Measurements from ENCODE around the gene RHBDD3. TPM values are rescaled to one million over a fixed set of nuclear protein-coding genes. Genes with fewer than 3 reads are reported as not detected.
"Not testable (repeated sequence)": the region's sequence is repeated elsewhere in the genome, so short reads cannot be mapped to it uniquely, and the experiment has no call there.

The RHBDD3 gene
- total RNA-seq, 2 experiments from 2014 or later = 27.5 to 30.1 TPM

DNA sequence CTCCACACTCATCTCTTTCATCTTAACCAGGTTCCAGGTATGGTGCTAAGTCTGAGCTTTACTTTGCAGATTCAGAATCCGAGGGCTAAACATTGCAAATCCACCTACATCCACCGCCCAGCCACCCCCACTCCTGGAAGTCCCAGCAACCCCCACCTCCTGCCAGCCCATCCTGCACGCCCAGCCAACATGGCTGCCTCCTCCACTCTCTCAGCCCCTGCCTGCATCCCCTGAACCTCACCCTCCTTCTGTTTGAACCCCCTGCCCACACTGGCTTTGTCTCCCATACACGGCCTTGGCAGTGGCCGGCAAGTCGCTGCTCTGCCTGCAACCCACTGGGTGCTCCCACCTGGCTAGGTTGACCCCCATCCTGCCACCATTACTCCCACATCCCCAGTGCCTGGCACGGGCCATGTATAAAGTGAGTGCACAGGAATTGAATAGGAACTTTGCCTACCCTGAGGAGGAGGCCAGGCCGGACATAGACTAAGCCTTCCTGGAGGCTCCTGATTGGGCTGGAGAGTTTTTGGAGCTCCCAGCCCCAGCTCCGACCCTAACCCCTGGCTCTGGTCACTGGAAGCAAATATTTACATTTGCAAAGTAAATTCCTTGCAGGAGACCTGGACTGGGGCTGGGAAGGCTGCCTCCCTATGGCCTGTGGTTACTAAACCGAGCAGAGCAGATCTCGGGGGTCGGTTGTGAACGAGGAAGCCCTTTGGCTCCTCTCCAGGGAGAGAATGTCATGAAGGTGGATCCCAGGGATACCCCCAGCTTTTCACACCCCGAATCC is 47.7 kb downstream of the RHBDD3 start:
- Mint-ChIP-seq H3K4me1 (no peaks in the 10 kb centered on the region), H3K9me3 (no peaks in the 10 kb centered on the region), H3K27ac (no peak overlapping the region), H3K27me3 (no peaks in the 10 kb centered on the region), H3K36me3 (no peaks in the 10 kb centered on the region), H3K4me3 (no peak overlapping the region)
- ATAC-seq (ENCODE audit: low read depth) = no peak
- DNase-seq = no peak
- POLR2A ChIA-PET = no interaction called here

DNA sequence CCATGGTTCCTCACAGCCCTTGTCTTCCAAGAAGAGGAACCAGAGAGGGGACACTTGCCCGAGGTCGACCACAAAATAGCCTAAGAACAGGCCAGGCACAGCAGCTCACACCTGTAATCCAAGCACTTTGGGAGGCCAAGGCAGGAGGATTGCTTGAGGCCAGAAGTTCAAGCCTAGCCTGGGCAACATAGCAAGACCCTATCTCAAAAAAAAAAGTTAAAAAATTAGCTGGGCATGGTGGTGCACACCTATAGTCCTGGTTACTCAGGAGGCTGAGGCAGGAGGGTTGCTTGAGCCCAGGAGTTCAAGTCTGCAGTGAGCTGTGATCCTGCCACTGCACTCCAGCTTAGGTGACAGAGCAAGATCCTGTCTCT is 48.4 kb downstream of the RHBDD3 start:
- H3K4me3 Mint-ChIP-seq; ATAC-seq (ENCODE audit: low read depth); POLR2A ChIA-PET; H3K9me3 Mint-ChIP-seq; H3K27ac Mint-ChIP-seq; H3K4me1 Mint-ChIP-seq; H3K27me3 Mint-ChIP-seq; DNase-seq; H3K36me3 Mint-ChIP-seq: not testable (repeated sequence)

- no peak overlapping the region for H3K27ac Mint-ChIP-seq
- no peaks in the 10 kb centered on the region for H3K27me3 Mint-ChIP-seq
- no peak for DNase-seq
- no peaks in the 10 kb centered on the region for H3K9me3 Mint-ChIP-seq
- H3K4me1 Mint-ChIP-seq = no peaks in the 10 kb centered on the region
- no peak overlapping the region for H3K4me3 Mint-ChIP-seq
- H3K36me3 Mint-ChIP-seq = no peaks in the 10 kb centered on the region
- POLR2A ChIA-PET = no interaction called here
- ATAC-seq (ENCODE audit: low read depth) = no peak
Observed at GRCh38 chr22:29218758-29219408, 48.9 kb downstream of the RHBDD3 start.

- H3K4me1 Mint-ChIP-seq = no peaks in the 10 kb centered on the region
- H3K27ac Mint-ChIP-seq = no peak overlapping the region
- no peak for DNase-seq
- no peak for ATAC-seq (ENCODE audit: low read depth)
- POLR2A ChIA-PET = no interaction called here
- H3K9me3 Mint-ChIP-seq = no peaks in the 10 kb centered on the region
- peaks cover 4% of the 10 kb centered on the region for H3K27me3 Mint-ChIP-seq
- H3K36me3 Mint-ChIP-seq = no peaks in the 10 kb centered on the region
- H3K4me3 Mint-ChIP-seq = no peak overlapping the region
Observed at GRCh38 chr22:29217827-29218757, 49.7 kb downstream of the RHBDD3 start.

DNA sequence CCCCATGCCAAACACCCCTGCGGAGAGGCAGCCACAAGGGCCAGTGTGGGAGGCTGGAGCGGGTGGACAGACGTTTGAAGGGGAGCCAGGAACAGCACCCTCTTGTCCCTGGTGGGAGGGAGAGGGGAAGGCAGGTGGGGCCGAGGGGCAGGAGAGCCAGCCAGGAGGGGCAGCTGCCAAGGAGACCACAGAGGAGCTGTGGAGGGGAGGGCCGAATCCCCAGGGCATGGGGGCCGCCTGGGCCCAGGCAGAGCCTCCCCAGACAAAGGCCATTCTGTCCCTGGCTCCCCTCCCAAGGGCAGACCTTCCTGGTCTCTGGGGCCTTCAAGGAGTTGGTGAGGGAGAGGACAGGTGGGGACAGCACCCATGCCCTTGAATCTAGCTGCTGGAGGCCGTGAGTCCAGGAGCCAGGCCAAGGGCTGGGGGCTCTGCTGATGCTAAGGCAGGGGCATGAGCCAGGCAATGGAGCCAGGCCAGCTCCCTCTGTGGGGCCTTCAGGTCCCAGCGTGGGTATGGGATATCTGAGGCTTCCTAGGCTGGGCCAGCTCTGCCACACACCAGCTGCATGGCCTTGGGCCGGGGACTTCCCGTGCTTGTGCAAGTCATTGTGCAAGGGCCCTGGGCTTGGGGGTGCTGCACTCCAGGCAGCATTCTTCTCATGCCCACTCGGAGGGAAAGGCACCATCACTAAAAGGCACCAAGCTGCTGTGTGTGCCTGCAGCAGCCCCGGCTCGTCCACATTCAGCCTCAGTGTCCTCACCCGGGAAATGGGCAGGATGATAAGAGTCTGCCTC is 50.7 kb downstream of the RHBDD3 start:
- Mint-ChIP-seq H3K27ac (no peak overlapping the region), H3K27me3 (peaks cover 5% of the 10 kb centered on the region), H3K4me3 (no peak overlapping the region), H3K4me1 (no peaks in the 10 kb centered on the region), H3K36me3 (no peaks in the 10 kb centered on the region), H3K9me3 (no peaks in the 10 kb centered on the region)
- no peak for ATAC-seq (ENCODE audit: low read depth)
- POLR2A ChIA-PET = no interaction called here
- no peak for DNase-seq

DNA sequence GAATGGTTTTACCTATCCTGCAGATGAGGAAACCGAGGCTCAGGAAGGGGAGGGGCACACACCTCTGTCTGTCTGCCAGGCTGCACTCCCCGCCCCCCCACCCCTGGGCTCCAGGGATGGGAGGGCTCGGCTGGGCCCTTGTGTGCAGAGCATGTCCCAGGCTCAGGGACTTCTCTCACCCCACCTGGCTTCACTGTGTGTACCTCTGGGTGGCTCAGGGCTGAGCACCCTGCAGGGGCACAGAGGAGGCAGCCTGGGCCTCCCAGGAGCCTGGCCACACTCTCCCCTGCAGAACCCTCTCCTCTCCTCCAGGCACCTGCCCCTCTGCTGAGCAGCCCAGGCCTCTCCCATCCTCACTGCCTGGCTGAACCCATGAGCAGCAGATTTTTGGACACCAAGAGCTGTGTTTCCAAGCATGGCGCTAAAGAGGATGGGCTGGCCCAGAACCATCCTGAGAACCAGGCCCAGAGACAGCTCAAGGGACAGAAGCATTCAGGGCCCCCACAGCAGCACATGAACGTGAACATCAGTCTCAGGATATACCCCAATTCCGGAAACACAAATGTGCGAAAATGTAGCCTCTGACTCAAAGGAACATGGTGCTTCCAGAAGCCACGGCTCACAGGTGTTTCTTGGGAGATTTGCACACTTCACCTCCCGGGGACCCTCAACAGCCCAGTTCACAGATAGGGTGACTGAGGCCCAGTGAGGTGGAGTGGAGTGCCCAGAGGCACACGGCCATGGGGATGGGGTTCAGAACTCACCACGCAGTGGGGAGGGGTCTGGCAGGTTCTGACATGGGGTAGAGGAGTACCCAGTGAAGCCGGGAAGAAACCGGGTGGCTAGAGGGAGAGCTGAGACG is 51.5 kb downstream of the RHBDD3 start:
- H3K9me3 Mint-ChIP-seq = no peaks in the 10 kb centered on the region
- no peaks in the 10 kb centered on the region for H3K36me3 Mint-ChIP-seq
- H3K4me3 Mint-ChIP-seq = no peak overlapping the region
- DNase-seq (no peak), ATAC-seq (ENCODE audit: low read depth) (no peak)
- peaks cover 5% of the 10 kb centered on the region for H3K27me3 Mint-ChIP-seq
- POLR2A ChIA-PET = no interaction called here
- H3K27ac Mint-ChIP-seq = no peak overlapping the region
- H3K4me1 Mint-ChIP-seq = no peaks in the 10 kb centered on the region

DNA sequence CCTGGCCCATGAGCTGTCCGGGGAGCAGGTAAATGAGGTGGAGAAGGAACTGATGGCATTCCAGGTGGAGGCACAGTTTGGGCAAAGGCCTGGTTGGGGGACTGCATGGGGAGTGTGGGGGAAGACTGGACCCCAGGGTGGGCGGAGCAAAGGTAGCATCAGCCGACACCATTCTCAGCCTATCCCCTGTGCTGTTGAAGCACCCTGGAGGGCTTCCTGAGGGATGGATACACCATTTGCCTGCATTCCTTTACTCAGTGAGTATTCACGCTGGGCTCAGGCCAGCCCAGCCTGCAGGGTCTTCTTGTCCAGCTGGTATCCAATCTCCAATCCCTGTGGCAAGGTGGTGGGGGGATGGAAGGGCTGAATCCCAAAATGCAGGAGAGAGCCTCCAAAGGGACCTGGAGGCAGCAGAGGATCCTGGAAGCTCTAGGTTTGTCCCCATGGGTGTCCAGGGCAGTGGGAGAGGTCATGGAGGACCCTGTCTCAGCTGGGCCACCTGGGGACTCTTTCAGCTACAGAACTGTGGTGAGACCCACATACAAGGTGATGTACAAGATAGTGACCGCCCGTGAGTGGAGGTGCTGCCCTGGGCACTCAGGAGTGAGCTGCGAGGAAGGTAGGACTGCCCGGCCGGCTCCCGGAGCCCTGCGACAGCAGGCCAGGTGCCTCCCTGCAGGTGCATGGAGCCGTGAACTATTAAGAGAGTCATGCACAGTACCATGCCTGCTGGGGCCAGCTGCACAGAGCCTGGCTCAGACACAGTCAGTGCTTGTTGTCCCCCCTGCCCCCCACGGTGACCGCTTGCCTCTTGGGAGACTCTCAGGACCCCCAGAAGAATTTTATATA is 52.5 kb downstream of the RHBDD3 start:
- H3K9me3 Mint-ChIP-seq = no peaks in the 10 kb centered on the region
- no peak overlapping the region for H3K27ac Mint-ChIP-seq
- no peak overlapping the region for H3K4me3 Mint-ChIP-seq
- H3K36me3 Mint-ChIP-seq = no peaks in the 10 kb centered on the region
- POLR2A ChIA-PET = no interaction called here
- DNase-seq (no peak), ATAC-seq (ENCODE audit: low read depth) (no peak)
- peaks cover 5% of the 10 kb centered on the region for H3K27me3 Mint-ChIP-seq
- H3K4me1 Mint-ChIP-seq = no peaks in the 10 kb centered on the region

DNA sequence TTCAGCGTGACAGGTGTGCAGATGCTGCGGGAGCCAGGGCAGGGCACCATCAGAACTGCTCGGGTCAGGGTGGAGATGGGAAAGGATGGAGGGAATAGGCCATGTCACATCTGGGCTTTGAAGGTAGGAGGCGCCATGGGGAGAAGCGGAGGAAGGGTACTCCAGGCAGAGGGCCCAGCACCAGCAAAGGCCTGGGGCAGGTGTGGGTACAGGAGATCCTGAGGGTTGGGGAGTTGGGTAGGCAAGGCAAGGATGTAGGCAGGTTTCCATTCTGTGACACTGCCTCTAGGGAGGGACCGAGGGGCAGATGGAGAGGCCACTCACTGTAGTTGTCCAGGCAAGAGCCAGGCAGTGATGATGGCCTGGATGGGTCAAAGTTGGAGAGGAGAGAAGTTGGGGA is 53.5 kb downstream of the RHBDD3 start:
- Mint-ChIP-seq H3K27me3 (peaks cover 5% of the 10 kb centered on the region), H3K4me1 (no peaks in the 10 kb centered on the region), H3K27ac (no peak overlapping the region), H3K36me3 (no peaks in the 10 kb centered on the region), H3K4me3 (no peak overlapping the region), H3K9me3 (no peaks in the 10 kb centered on the region)
- ATAC-seq (ENCODE audit: low read depth) (no peak), DNase-seq (no peak)
- POLR2A ChIA-PET = no interaction called here

DNA sequence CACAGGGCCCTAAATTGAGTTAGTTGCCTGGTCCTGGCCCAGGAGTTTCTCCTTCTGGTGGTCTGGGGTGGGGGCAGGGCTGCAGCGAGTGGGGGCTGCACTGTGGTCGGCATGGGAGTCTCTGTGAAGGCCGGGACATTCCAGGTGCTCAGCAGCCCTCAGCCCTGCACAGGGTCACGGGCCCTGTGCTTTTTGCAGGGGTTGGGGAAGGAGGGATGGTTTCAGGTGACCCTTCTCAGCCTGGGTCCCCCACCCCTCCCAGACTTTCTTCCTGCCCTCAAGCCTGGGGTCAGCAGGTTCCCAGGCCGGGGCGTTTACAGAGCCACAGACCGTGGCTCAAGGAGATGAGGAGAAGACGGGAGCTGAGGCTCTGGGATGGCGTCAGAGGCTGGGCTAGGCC is 54.3 kb downstream of the RHBDD3 start:
- Mint-ChIP-seq H3K4me3 (no peak overlapping the region), H3K4me1 (no peaks in the 10 kb centered on the region)
- POLR2A ChIA-PET = no interaction called here

GRCh38 chr22:29212743-29213142 is 55.0 kb downstream of the RHBDD3 start:
- Mint-ChIP-seq H3K4me3 (no peak overlapping the region), H3K36me3 (no peaks in the 10 kb centered on the region), H3K9me3 (no peaks in the 10 kb centered on the region), H3K27me3 (peaks cover 9% of the 10 kb centered on the region), H3K4me1 (no peaks in the 10 kb centered on the region), H3K27ac (no peak overlapping the region)
- POLR2A ChIA-PET = no interaction called here
- ATAC-seq (ENCODE audit: low read depth) = no peak
- DNase-seq = no peak

More for the DNA sequence above, 54.3 kb downstream of the RHBDD3 start:
- Mint-ChIP-seq H3K27me3 (peaks cover 7% of the 10 kb centered on the region), H3K27ac (no peak overlapping the region), H3K9me3 (no peaks in the 10 kb centered on the region), H3K36me3 (no peaks in the 10 kb centered on the region)
- DNase-seq (no peak), ATAC-seq (ENCODE audit: low read depth) (no peak)

DNA sequence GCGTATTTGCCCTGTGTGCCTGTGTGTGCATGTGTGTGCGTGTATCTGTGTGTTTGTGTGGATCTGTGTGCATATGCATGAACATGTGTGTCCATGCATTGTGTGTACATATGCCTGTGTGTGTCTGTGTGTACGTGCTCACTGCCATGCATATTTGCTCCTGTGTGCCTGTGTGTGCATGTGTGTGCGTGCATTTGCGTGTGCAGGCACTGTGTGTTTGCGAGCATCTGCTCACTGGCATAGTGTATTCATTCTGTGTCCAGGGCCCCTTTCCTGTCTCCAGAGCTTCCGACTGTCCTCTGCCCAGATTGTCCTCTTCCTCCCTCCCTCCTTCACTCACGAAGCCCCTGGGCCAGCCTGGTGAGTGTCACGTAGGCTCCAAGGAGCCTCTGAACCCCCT is 56.3 kb downstream of the RHBDD3 start:
- POLR2A ChIA-PET = no interaction called here
- no peak for ATAC-seq (ENCODE audit: low read depth)
- H3K9me3 Mint-ChIP-seq = no peaks in the 10 kb centered on the region
- H3K4me3 Mint-ChIP-seq = no peak overlapping the region
- DNase-seq = no peak
- peaks cover 22% of the 10 kb centered on the region for H3K27me3 Mint-ChIP-seq
- H3K27ac Mint-ChIP-seq = no peak overlapping the region
- no peaks in the 10 kb centered on the region for H3K36me3 Mint-ChIP-seq
- H3K4me1 Mint-ChIP-seq = no peaks in the 10 kb centered on the region

- Mint-ChIP-seq H3K27me3 (peaks cover 26% of the 10 kb centered on the region), H3K27ac (no peak overlapping the region), H3K4me1 (no peaks in the 10 kb centered on the region), H3K9me3 (no peaks in the 10 kb centered on the region), H3K36me3 (no peaks in the 10 kb centered on the region), H3K4me3 (no peak overlapping the region)
- ATAC-seq (ENCODE audit: low read depth) (no peak), DNase-seq (no peak)
- POLR2A ChIA-PET = no interaction called here
Observed at GRCh38 chr22:29211066-29211465, 56.7 kb downstream of the RHBDD3 start.
